ENCODE data around the gene RAPGEF5. TPM values are rescaled to one million over a fixed set of nuclear protein-coding genes. Genes with fewer than 3 reads are reported as not detected.

Gene RAPGEF5
- total RNA-seq = 121 and 230 TPM in 2 replicates

GRCh38 chr7:22356701-22357310, at the start of gene RAPGEF5:
RAPGEF5 (minus strand) TSS chr7:22357154; CDS start chr7:22357060, 94 bp downstream.
- DNase-seq (ENCODE audit: extremely low read depth, low read depth, low spot score) = no peak

GRCh38 chr7:22406715-22407114, 49.8 kb upstream of the RAPGEF5 start:
- DNase-seq (ENCODE audit: extremely low read depth, low read depth, low spot score) = no peak

- DNase-seq (ENCODE audit: extremely low read depth, low read depth, low spot score) = no peak
Measured at GRCh38 chr7:22404421-22405023, 47.6 kb upstream of the RAPGEF5 start.

GRCh38 chr7:22403344-22403743, 46.4 kb upstream of the RAPGEF5 start:
- no peak for DNase-seq (ENCODE audit: extremely low read depth, low read depth, low spot score)

- DNase-seq (ENCODE audit: extremely low read depth, low read depth, low spot score) = no peak
Measured at GRCh38 chr7:22402250-22402649, 45.3 kb upstream of the RAPGEF5 start.

GRCh38 chr7:22400936-22401553, 44.1 kb upstream of the RAPGEF5 start:
- DNase-seq (ENCODE audit: extremely low read depth, low read depth, low spot score) = no peak

- DNase-seq (ENCODE audit: extremely low read depth, low read depth, low spot score) = no peak
Measured at GRCh38 chr7:22400150-22400814, 43.3 kb upstream of the RAPGEF5 start.

GRCh38 chr7:22399546-22399945, 42.6 kb upstream of the RAPGEF5 start:
- DNase-seq (ENCODE audit: extremely low read depth, low read depth, low spot score) = no peak

- DNase-seq (ENCODE audit: extremely low read depth, low read depth, low spot score) = no peak
Measured at GRCh38 chr7:22399091-22399490, 42.1 kb upstream of the RAPGEF5 start.

- no peak for DNase-seq (ENCODE audit: extremely low read depth, low read depth, low spot score)
Measured at GRCh38 chr7:22397981-22398380, 41.0 kb upstream of the RAPGEF5 start.

- no peak for DNase-seq (ENCODE audit: extremely low read depth, low read depth, low spot score)
Measured at GRCh38 chr7:22395222-22395621, 38.3 kb upstream of the RAPGEF5 start.

- no peak for DNase-seq (ENCODE audit: extremely low read depth, low read depth, low spot score)
Measured at GRCh38 chr7:22394739-22395138, 37.8 kb upstream of the RAPGEF5 start.

GRCh38 chr7:22393913-22394729, 37.2 kb upstream of the RAPGEF5 start:
- no peak for DNase-seq (ENCODE audit: extremely low read depth, low read depth, low spot score)

GRCh38 chr7:22390516-22390915, 33.6 kb upstream of the RAPGEF5 start:
- no peak for DNase-seq (ENCODE audit: extremely low read depth, low read depth, low spot score)

GRCh38 chr7:22389892-22390291, 32.9 kb upstream of the RAPGEF5 start:
- no peak for DNase-seq (ENCODE audit: extremely low read depth, low read depth, low spot score)

- no peak for DNase-seq (ENCODE audit: extremely low read depth, low read depth, low spot score)
Measured at GRCh38 chr7:22387583-22387982, 30.6 kb upstream of the RAPGEF5 start.

- DNase-seq (ENCODE audit: extremely low read depth, low read depth, low spot score) = no peak
Measured at GRCh38 chr7:22386865-22387264, 29.9 kb upstream of the RAPGEF5 start.

- DNase-seq (ENCODE audit: extremely low read depth, low read depth, low spot score) = no peak
Measured at GRCh38 chr7:22386206-22386858, 29.4 kb upstream of the RAPGEF5 start.

GRCh38 chr7:22385326-22385725, 28.4 kb upstream of the RAPGEF5 start:
- DNase-seq (ENCODE audit: extremely low read depth, low read depth, low spot score) = no peak

GRCh38 chr7:22380333-22380732, 23.4 kb upstream of the RAPGEF5 start:
- DNase-seq (ENCODE audit: extremely low read depth, low read depth, low spot score) = no peak
